HepG2 (cell line): ENCODE measurements around the gene FXYD4. TPM values are rescaled to one million over a fixed set of nuclear protein-coding genes. Genes with fewer than 3 reads are reported as not detected.

ENCODE experiments used
- BRF2 ChIP-seq: sonication (generic); formaldehyde crosslinking; IDR thresholded peaks from 2 replicates; pipeline ENCODE4 v1.8.1; 2022; ENCODE audit warnings: mild to moderate bottlenecking, missing genetic modification reagents
- E2F1 ChIP-seq: sonication (generic); formaldehyde crosslinking; IDR thresholded peaks from 2 replicates; pipeline ENCODE4 v1.5.0; 2020; ENCODE audit warnings: missing genetic modification reagents
- MTERF4 ChIP-seq: sonication (generic); formaldehyde crosslinking; IDR thresholded peaks from 2 replicates; pipeline ENCODE4 v1.8.0; 2023; ENCODE audit warnings: mild to moderate bottlenecking, missing genetic modification reagents
- NCOA1 ChIP-seq: sonication (generic); formaldehyde crosslinking; IDR thresholded peaks from 2 replicates; pipeline ENCODE4 v1.9.0; 2021; ENCODE audit warnings: missing genetic modification reagents
- NFYB ChIP-seq: sonication (generic); formaldehyde crosslinking; IDR thresholded peaks from 2 replicates; pipeline ENCODE4 v1.4.0; 2020; ENCODE audit warnings: missing genetic modification reagents
- PATZ1 ChIP-seq: sonication (generic); formaldehyde crosslinking; IDR thresholded peaks from 2 replicates; pipeline ENCODE4 v1.4.0; 2020; ENCODE audit warnings: missing genetic modification reagents
- PHF20 ChIP-seq: sonication (generic); formaldehyde crosslinking; IDR thresholded peaks from 2 replicates; pipeline ENCODE4 v1.5.0; 2020; ENCODE audit warnings: mild to moderate bottlenecking, missing genetic modification reagents
- TP53 ChIP-seq: sonication (generic); formaldehyde crosslinking; conservative IDR thresholded peaks from 2 replicates; pipeline ENCODE4 v1.4.0; 2020; ENCODE audit warnings: missing genetic modification reagents
- U2AF2 ChIP-seq: fragments of 200-400 bp; formaldehyde crosslinking; IDR thresholded peaks from 2 replicates; pipeline ENCODE4 v1.6.1; 2017; ENCODE audit warnings: low read depth, mild to moderate bottlenecking, low read length
- ZBTB3 ChIP-seq: sonication (generic); formaldehyde crosslinking; IDR thresholded peaks from 2 replicates; pipeline ENCODE4 v1.4.0; 2020; ENCODE audit warnings: low read depth, mild to moderate bottlenecking, moderate library complexity, missing genetic modification reagents, borderline replicate concordance
- ZNF562 ChIP-seq: sonication (generic); formaldehyde crosslinking; IDR thresholded peaks from 2 replicates; pipeline ENCODE4 v1.8.0; 2022; ENCODE audit warnings: missing genetic modification reagents, borderline replicate concordance
- polyA plus RNA-seq, 8 experiments: library from polyadenylated mRNA; depleted of rRNA in 3 of 8; stranded (reverse) in 7 of 8; unstranded in 1 of 8; fragments of >200 nt; fragmentation: Illumina TruSeq in 4 of 8; extraction: Trizol in 4 of 8; gene quantifications; 2 replicates each; pipeline versions ENCODE4 v1.2.1 to v1.2.3, GENCODE V29; 2011 to 2016; ENCODE audit warnings: low read depth in 4 of 8, missing spikeins in 1 of 8, mixed read lengths in 1 of 8; ENCODE audit not compliant: insufficient read depth in 1 of 8
- total RNA-seq, 5 experiments: library from RNA; depleted of rRNA; stranded (reverse); fragments of >200 nt; fragmentation: Illumina TruSeq; extraction: Trizol; gene quantifications; 2 replicates each; pipeline ENCODE4 v1.2.3, GENCODE V29; 2016; ENCODE audit warnings: low read depth in 1 of 5
- TF ChIP-seq, protein P1 (sequence below): sonication (generic); formaldehyde crosslinking; IDR thresholded peaks from 2 replicates; pipeline ENCODE4 v1.8.1; 2023; ENCODE audit warnings: mild to moderate bottlenecking, inconsistent platforms, moderate library complexity, missing genetic modification reagents, borderline replicate concordance
- TF ChIP-seq, protein P2 (sequence below): IDR thresholded peaks from 2 replicates; pipeline ENCODE4 v1.6.1; 2012; ENCODE audit warnings: low read depth, low read length, improper control_type of control experiment
- TF ChIP-seq, protein P3 (sequence below): sonication (generic); formaldehyde crosslinking; IDR thresholded peaks from 2 replicates; pipeline ENCODE4 v1.5.0; 2020; ENCODE audit warnings: mild to moderate bottlenecking, missing genetic modification reagents
- TF ChIP-seq, protein P4 (sequence below): sonication (generic); formaldehyde crosslinking; IDR thresholded peaks from 2 replicates; pipeline ENCODE4 v1.4.0; 2020; ENCODE audit warnings: mild to moderate bottlenecking, missing genetic modification reagents

The FXYD4 gene
- total and polyA plus RNA-seq, 2 of the 13 experiments (the other 11 are each of a cell fraction or from before 2014, with no cell fraction given), result not detected

- TF ChIP-seq E2F1 (CRISPR knock-in tag) (peak; percentile 80), BRF2 (peak; percentile 92; the same call in 1 of the 2 replicates), MTERF4 (peak; percentile 100), NCOA1 (no peak; the same call in 1 of the 2 replicates), PATZ1 (CRISPR knock-in tag) (peak; percentile 89), NFYB (peak; percentile 52; the same call in 1 of the 2 replicates), U2AF2 (no peak), TP53 (CRISPR knock-in tag) (peak; percentile 96), ZBTB3 (CRISPR knock-in tag) (peak; percentile 79), PHF20 (CRISPR knock-in tag) (peak; percentile 49; the same call in 1 of the 2 replicates), ZNF562 (CRISPR knock-in tag) (no peak)
- TF ChIP-seq, protein P1, sequence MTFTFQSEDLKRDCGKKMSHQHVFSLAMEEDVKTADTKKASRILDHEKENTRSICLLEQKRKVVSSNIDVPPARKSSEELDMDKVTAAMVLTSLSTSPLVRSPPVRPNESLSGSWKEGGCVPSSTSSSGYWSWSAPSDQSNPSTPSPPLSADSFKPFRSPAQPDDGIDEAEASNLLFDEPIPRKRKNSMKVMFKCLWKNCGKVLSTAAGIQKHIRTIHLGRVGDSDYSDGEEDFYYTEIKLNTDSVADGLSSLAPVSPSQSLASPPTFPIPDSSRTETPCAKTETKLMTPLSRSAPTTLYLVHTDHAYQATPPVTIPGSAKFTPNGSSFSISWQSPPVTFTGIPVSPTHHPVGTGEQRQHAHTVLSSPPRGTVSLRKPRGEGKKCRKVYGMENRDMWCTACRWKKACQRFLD (CRISPR knock-in tag), result peak; percentile 98
- TF ChIP-seq, protein P2, sequence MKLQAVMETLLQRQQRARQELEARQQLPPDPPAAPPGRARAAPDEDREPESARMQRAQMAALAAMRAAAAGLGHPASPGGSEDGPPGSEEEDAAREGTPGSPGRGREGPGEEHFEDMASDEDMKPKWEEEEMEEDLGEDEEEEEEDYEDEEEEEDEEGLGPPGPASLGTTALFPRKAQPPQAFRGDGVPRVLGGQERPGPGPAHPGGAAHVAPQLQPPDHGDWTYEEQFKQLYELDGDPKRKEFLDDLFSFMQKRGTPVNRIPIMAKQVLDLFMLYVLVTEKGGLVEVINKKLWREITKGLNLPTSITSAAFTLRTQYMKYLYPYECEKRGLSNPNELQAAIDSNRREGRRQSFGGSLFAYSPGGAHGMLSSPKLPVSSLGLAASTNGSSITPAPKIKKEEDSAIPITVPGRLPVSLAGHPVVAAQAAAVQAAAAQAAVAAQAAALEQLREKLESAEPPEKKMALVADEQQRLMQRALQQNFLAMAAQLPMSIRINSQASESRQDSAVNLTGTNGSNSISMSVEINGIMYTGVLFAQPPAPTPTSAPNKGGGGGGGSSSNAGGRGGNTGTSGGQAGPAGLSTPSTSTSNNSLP, result 0 out of 2 replicates have a peak, but pooled peaks have one; percentile 22
- TF ChIP-seq, protein P3, sequence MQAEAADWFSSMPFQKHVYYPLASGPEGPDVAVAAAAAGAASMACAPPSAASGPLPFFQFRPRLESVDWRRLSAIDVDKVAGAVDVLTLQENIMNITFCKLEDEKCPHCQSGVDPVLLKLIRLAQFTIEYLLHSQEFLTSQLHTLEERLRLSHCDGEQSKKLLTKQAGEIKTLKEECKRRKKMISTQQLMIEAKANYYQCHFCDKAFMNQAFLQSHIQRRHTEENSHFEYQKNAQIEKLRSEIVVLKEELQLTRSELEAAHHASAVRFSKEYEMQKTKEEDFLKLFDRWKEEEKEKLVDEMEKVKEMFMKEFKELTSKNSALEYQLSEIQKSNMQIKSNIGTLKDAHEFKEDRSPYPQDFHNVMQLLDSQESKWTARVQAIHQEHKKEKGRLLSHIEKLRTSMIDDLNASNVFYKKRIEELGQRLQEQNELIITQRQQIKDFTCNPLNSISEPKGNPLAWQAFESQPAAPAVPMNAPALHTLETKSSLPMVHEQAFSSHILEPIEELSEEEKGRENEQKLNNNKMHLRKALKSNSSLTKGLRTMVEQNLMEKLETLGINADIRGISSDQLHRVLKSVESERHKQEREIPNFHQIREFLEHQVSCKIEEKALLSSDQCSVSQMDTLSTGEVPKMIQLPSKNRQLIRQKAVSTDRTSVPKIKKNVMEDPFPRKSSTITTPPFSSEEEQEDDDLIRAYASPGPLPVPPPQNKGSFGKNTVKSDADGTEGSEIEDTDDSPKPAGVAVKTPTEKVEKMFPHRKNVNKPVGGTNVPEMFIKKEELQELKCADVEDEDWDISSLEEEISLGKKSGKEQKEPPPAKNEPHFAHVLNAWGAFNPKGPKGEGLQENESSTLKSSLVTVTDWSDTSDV (CRISPR knock-in tag), result peak; percentile 100
- TF ChIP-seq, protein P4, sequence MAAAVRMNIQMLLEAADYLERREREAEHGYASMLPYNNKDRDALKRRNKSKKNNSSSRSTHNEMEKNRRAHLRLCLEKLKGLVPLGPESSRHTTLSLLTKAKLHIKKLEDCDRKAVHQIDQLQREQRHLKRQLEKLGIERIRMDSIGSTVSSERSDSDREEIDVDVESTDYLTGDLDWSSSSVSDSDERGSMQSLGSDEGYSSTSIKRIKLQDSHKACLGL (CRISPR knock-in tag), result peak; percentile 96
Measured at GRCh38 chr10:43420369-43421200, 49.1 kb downstream of the FXYD4 start (continued).
